SK-N-SH (cell line): ENCODE measurements around the gene SKI. TPM values are rescaled to one million over a fixed set of nuclear protein-coding genes. Genes with fewer than 3 reads are reported as not detected.

Experiments
- CTCF ChIA-PET: fragments of 300-600, 350-600 bp; formaldehyde crosslinking; extraction: SDS; loops from one replicate; lab custom pipeline; 2021; lab: Yijun Ruan, JAX
- POLR2A ChIA-PET: fragments of 350-600 bp; sonication (Branson Sonifier 250); formaldehyde crosslinking; extraction: SDS; loops from one replicate; lab custom pipeline; 2020; ENCODE audit warnings: antibody characterized with exemption, inconsistent platforms; lab: Yijun Ruan, JAX
- DNase-seq: peaks from one replicate; pipeline ENCODE4 v3.0.0; 2012
- H2AFZ ChIP-seq: fragments of 200-600 bp; sonication (generic); 2 replicates; pipeline ENCODE4 v1.8.1; 2016; ENCODE audit warnings: antibody characterized with exemption, mild to moderate bottlenecking, low read depth
- H3F3A ChIP-seq: fragments of 200-600 bp; sonication (generic); replicated peaks from 2 replicates; pipeline ENCODE3; 2016; ENCODE audit warnings: antibody characterized with exemption, mild to moderate bottlenecking; ENCODE audit not compliant: insufficient read depth
- H3K27ac ChIP-seq, 2 experiments: fragments of 200-500 bp in 1 of 2; fragments of 200-600 bp in 1 of 2; sonication (Bioruptor generic) in 1 of 2; sonication (generic), shearing (Covaris generic) in 1 of 2; 2 replicates each; pipeline versions ENCODE4 v1.5.1 to v1.6.1; 2014 to 2016; ENCODE audit warnings: low read depth in 2 of 2, inconsistent platforms in 1 of 2, low read length in 1 of 2, mild to moderate bottlenecking in 1 of 2, mixed read lengths in 1 of 2
- H3K27me3 ChIP-seq: fragments of 200-600 bp; sonication (generic), shearing (Covaris generic); 2 replicates; pipeline ENCODE4 v1.6.1; 2016; ENCODE audit warnings: mixed run types; ENCODE audit not compliant: insufficient read depth
- H3K36me3 ChIP-seq, 2 experiments: fragments of 200-500 bp in 1 of 2; fragments of 200-600 bp in 1 of 2; sonication (Bioruptor generic) in 1 of 2; sonication (generic) in 1 of 2; replicated peaks in 1 of 2; 2 replicates each; pipeline versions ENCODE3 to v1.5.1; 2014 to 2016; ENCODE audit warnings: low read length in 1 of 2, mild to moderate bottlenecking in 1 of 2; ENCODE audit not compliant: insufficient read depth in 2 of 2, control insufficient read depth in 1 of 2
- H3K4me1 ChIP-seq, 2 experiments: fragments of 200-500 bp in 1 of 2; fragments of 200-600 bp in 1 of 2; sonication (Bioruptor generic) in 1 of 2; sonication (generic), shearing (Covaris generic) in 1 of 2; 2 replicates each; pipeline versions ENCODE4 v1.5.1 to v1.6.1; 2014 to 2016; ENCODE audit warnings: low read depth in 1 of 2, low read length in 1 of 2, mixed run types in 1 of 2; ENCODE audit not compliant: insufficient read depth in 2 of 2, control insufficient read depth in 1 of 2
- H3K4me2 ChIP-seq: fragments of 200-600 bp; sonication (generic), shearing (Covaris generic); 2 replicates; pipeline ENCODE4 v1.6.1; 2017; ENCODE audit warnings: mixed run types
- H3K4me3 ChIP-seq, 2 experiments: fragments of 200-500 bp in 1 of 2; fragments of 200-600 bp in 1 of 2; sonication (Bioruptor generic) in 1 of 2; sonication (generic), shearing (Covaris generic) in 1 of 2; 2 replicates each; pipeline versions ENCODE4 v1.5.1 to v1.8.1; 2014 to 2016; ENCODE audit warnings: low read depth in 2 of 2, inconsistent platforms in 1 of 2, low read length in 1 of 2, mild to moderate bottlenecking in 1 of 2, mixed read lengths in 1 of 2, moderate library complexity in 1 of 2
- H3K79me2 ChIP-seq: fragments of 200-600 bp; sonication (generic); 2 replicates; pipeline ENCODE4 v1.8.1; 2017; ENCODE audit warnings: mild to moderate bottlenecking; ENCODE audit not compliant: insufficient read depth
- H3K9ac ChIP-seq: fragments of 200-600 bp; sonication (generic); 2 replicates; pipeline ENCODE4 v1.6.1; 2017; ENCODE audit warnings: mixed run types
- H3K9me2 ChIP-seq: fragments of 200-600 bp; sonication (generic); 2 replicates; pipeline ENCODE4 v1.6.1; 2017; ENCODE audit warnings: mixed run types
- H3K9me3 ChIP-seq: fragments of 200-600 bp; sonication (generic); 2 replicates; pipeline ENCODE4 v1.6.1; 2017; ENCODE audit warnings: mixed run types, mild to moderate bottlenecking, moderate library complexity
- H4K20me1 ChIP-seq: fragments of 200-600 bp; sonication (generic); 2 replicates; pipeline ENCODE4 v1.6.1; 2017; ENCODE audit warnings: mild to moderate bottlenecking, mixed run types; ENCODE audit not compliant: insufficient read depth
- ELF1 ChIP-seq: IDR thresholded peaks from 2 replicates; pipeline ENCODE4 v1.4.0; 2012
- EZH2phosphoT487 ChIP-seq: fragments of 200-600 bp; sonication (generic); IDR thresholded peaks from 2 replicates; pipeline ENCODE4 v1.6.1; 2017; ENCODE audit warnings: low read depth, mixed run types, mild to moderate bottlenecking, antibody characterized with exemption, moderate library complexity, borderline replicate concordance
- FOSL2 ChIP-seq: IDR thresholded peaks from 2 replicates; pipeline ENCODE4 v1.4.0; 2012; ENCODE audit warnings: low read depth, mild to moderate bottlenecking, moderate library complexity, borderline replicate concordance
- FOXM1 ChIP-seq: IDR thresholded peaks from 2 replicates; pipeline ENCODE4 v1.4.0; 2012; ENCODE audit warnings: low read depth, mild to moderate bottlenecking
- GATA2 ChIP-seq: sonication (generic); formaldehyde crosslinking; IDR thresholded peaks from 2 replicates; pipeline ENCODE4 v1.5.0; 2020; ENCODE audit warnings: mild to moderate bottlenecking, missing genetic modification reagents
- MAX ChIP-seq: IDR thresholded peaks from 2 replicates; pipeline ENCODE4 v1.4.0; 2012; ENCODE audit warnings: low read depth
- MEF2A ChIP-seq: IDR thresholded peaks from 2 replicates; pipeline ENCODE4 v1.4.0; 2012; ENCODE audit warnings: low read depth, borderline replicate concordance
- MXI1 ChIP-seq: IDR thresholded peaks from 2 replicates; pipeline ENCODE4 v1.6.1; 2012; ENCODE audit warnings: mild to moderate bottlenecking, low read depth, low read length, improper control_type of control experiment
- NRF1 ChIP-seq: IDR thresholded peaks from 2 replicates; pipeline ENCODE4 v1.6.1; 2012; ENCODE audit warnings: low read depth, mild to moderate bottlenecking, low read length
- PBX3 ChIP-seq: IDR thresholded peaks from 2 replicates; pipeline ENCODE4; 2012
- POLR2AphosphoS5 ChIP-seq: IDR thresholded peaks from 2 replicates; pipeline ENCODE4 v1.6.1; 2012; ENCODE audit warnings: low read depth, low read length
- RAD21 ChIP-seq: IDR thresholded peaks from 2 replicates; pipeline ENCODE4 v1.6.1; 2012; ENCODE audit warnings: mild to moderate bottlenecking, low read length
- REST ChIP-seq: IDR thresholded peaks from 2 replicates; pipeline ENCODE4 v1.6.1; 2012; ENCODE audit warnings: mild to moderate bottlenecking, low read depth, low read length, moderate library complexity
- RFX5 ChIP-seq: IDR thresholded peaks from 2 replicates; pipeline ENCODE4 v1.6.1; 2012; ENCODE audit warnings: mild to moderate bottlenecking, improper control_type of control experiment, low read length
- RXRA ChIP-seq: IDR thresholded peaks from 2 replicates; pipeline ENCODE4 v1.4.0; 2012; ENCODE audit warnings: low read depth, mild to moderate bottlenecking, borderline replicate concordance
- WGBS: methylation state at CpG from one replicate; pipeline ENCODE4 v1.1.6; 2017; ENCODE audit warnings: low lambda C conversion rate; 5-methylcytosine and 5-hydroxymethylcytosine counted together
- polyA plus RNA-seq, 3 experiments: library from polyadenylated mRNA; depleted of rRNA; stranded (reverse); fragments of >200 nt; gene quantifications; 2 replicates each; pipeline ENCODE4 v1.2.3, GENCODE V29; 2012

SKI gene
- polyA plus RNA-seq, 1 of the 3 experiments (the other 2 are of a cell fraction): 7.2 TPM

- peaks cover 0 to 40% of the 10 kb centered on the region in 2 experiments; a peak in 1 of 4 replicates for H3K4me1 ChIP-seq
- H3K4me2 ChIP-seq: no peak overlapping the region
- POLR2A ChIA-PET: no interaction called here
- no peak overlapping the region for H3K4me3 ChIP-seq
- no peaks in the 10 kb centered on the region for H3K79me2 ChIP-seq
- no peak for DNase-seq
- no peaks in the 10 kb centered on the region for H4K20me1 ChIP-seq
- peak overlapping the region in 1 of 2 experiments; percentile 16; a peak in 1 of 4 replicates for H3K27ac ChIP-seq
- no peaks in the 10 kb centered on the region for H3K27me3 ChIP-seq
- no peak overlapping the region for H2AFZ ChIP-seq
- TF ChIP-seq MEF2A: no peak
- no peak for TF ChIP-seq RXRA
- TF ChIP-seq FOSL2: no peak
- TF ChIP-seq RAD21: no peak
- TF ChIP-seq RFX5: no peak
- TF ChIP-seq FOXM1: no peak
- no peak for TF ChIP-seq MAX
- TF ChIP-seq REST: no peak
- no peak for TF ChIP-seq POLR2AphosphoS5
- TF ChIP-seq MXI1: no peak
- TF ChIP-seq NRF1: no peak
- TF ChIP-seq GATA2 (CRISPR knock-in tag): no peak
- no peak for TF ChIP-seq EZH2phosphoT487
- no peak for TF ChIP-seq ELF1
- no peak for TF ChIP-seq PBX3
- no peaks in the 10 kb centered on the region for H3K36me3 ChIP-seq
- H3K9me2 ChIP-seq: no peaks in the 10 kb centered on the region
- 87% methylated on average over 14 of the region's 21 CpGs for WGBS
- CTCF ChIA-PET: interaction anchor here (0.9 to 2.4 kb wide), 3 partner anchors 62 to 145 kb away, joined by 3 to 14 read pairs (median 5); partner anchors contain the start of gene FAAP20
- no peaks in the 10 kb centered on the region for H3K9me3 ChIP-seq
- no peak overlapping the region for H3K9ac ChIP-seq
- H3F3A ChIP-seq: no peaks in the 10 kb centered on the region
Measured at GRCh38 chr1:2319291-2319690, 91.2 kb downstream of the SKI start.
